Stomach smooth muscle (tissue), 2 donors: ENCODE results near the gene AGTRAP.

Experiments
- H3K27ac ChIP-seq: one replicate; pipeline ENCODE4 v1.7.0; 2013; ENCODE audit warnings: mild to moderate bottlenecking, low read length, inconsistent platforms
- H3K27me3 ChIP-seq, 2 donors: one replicate each; pipeline ENCODE4 v1.7.0; 2013; ENCODE audit warnings: low read length in 2 of 2; ENCODE audit not compliant: insufficient read depth in 2 of 2, control insufficient read depth in 1 of 2
- H3K36me3 ChIP-seq, 2 donors: one replicate each; pipeline ENCODE4 v1.7.0; 2013; ENCODE audit warnings: low read length in 2 of 2; ENCODE audit not compliant: control insufficient read depth in 2 of 2, insufficient read depth in 2 of 2
- H3K4me1 ChIP-seq: one replicate; pipeline ENCODE4 v1.7.0; 2013; ENCODE audit warnings: low read length; ENCODE audit not compliant: control insufficient read depth, insufficient read depth
- H3K4me3 ChIP-seq, 2 donors: one replicate each; pipeline ENCODE4 v1.7.0; 2013; ENCODE audit warnings: low read length in 2 of 2
- H3K9ac ChIP-seq, 2 donors: one replicate each; pipeline ENCODE4 v1.7.0; 2013; ENCODE audit warnings: low read length in 2 of 2, mild to moderate bottlenecking in 1 of 2
- H3K9me3 ChIP-seq, 2 donors: one replicate each; pipeline ENCODE4 v1.7.0; 2013; ENCODE audit warnings: low read length in 2 of 2; ENCODE audit not compliant: control insufficient read depth in 2 of 2
- donor health status: healthy.
- donor health status: Pancreatic carcinoma.

AGTRAP gene

DNA sequence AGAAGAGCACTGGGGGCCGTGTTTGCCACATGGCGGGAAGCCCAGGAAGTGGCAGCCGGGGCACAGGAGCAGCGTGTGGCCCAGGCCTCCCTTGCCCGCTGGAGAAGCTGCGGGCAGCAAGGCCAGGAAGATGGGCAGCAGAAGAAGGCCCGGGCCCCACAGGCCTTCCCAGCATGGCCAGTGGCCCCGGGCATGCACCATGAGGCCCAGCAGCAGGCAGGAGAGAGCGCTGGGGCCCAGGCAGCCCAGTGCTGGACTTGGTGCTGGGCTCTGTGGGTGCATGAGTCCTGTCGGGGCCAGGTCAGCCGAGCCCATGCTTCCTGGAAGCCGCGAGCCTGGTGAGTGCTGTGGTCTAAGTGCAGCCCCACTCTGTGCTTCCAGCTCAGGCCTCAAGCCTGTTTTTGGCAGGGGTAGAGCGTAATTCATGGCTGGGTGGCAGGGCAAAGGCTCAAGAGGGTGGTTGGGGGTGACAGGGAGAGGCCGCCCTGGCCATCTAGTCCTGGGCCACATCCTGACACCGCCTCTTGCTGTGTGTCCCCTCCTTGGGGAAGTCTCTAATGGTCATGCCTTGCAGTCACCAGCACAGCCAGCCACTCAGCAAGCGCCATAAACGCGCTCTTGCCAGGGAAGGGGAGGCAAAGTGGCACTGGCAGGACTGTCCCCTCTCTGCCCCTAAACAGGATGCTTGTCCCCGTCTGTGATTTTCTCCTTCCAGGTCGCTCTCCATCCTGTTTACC, 48.5 kb downstream of the AGTRAP start:
- Histone ChIP-seq H3K9me3 (no peaks in the 10 kb centered on the region), H3K9ac (no peak overlapping the region), H3K36me3 (no peaks in the 10 kb centered on the region), H3K27me3 (peaks cover 2 to 7% of the 10 kb centered on the region in 2 donors), H3K4me3 (peak overlapping the region in 1 of 2 donors; percentile 66), H3K4me1 (peaks cover 38% of the 10 kb centered on the region), H3K27ac (no peak overlapping the region)

DNA sequence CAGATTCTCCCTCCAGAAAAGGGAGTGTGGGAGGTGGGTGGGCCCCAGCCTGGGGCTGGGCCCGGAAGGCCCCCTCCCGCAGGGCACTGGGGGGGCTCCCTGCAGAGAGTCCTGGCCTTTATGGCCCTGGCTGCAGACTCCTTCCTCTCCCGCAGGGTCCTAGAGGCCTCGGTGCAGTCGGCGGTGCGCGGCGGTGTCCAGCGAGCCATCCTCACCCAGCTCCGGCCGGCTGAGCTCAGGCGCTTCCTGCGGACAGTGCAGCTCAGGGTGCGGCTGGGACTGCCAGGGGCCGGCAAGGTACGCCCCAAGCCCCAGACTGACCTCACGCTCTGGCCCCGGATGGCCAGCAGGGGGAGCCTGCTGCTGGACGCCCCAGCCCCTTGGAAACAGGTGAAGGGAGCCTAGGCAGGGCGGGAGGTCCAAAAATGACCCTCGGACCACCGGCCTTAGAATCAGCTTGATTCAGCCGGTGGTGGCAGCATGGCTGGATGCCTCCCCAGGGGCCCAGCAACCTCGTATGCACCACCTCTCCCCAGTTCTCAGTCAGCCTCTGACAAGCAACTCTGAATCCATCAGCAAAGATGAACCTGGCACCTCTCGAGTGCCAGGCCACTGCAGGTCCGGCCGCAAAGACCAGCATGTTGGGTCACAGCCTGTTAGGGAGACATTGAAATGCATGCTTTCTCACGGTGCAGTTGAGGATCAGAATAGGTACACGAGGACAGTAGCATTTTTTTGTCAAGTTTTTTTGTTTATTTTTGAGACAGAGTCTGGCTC, 49.2 kb downstream of the AGTRAP start:
- peak overlapping the region in 1 of 2 donors; percentile 66 for H3K4me3 ChIP-seq
- peaks cover 4% of the 10 kb centered on the region in 2 donors for H3K36me3 ChIP-seq
- no peak overlapping the region for H3K9ac ChIP-seq
- H3K27ac ChIP-seq, result no peak overlapping the region
- H3K27me3 ChIP-seq, result peaks cover 2 to 7% of the 10 kb centered on the region in 2 donors
- no peaks in the 10 kb centered on the region for H3K9me3 ChIP-seq
- H3K4me1 ChIP-seq, result peaks cover 45% of the 10 kb centered on the region

DNA sequence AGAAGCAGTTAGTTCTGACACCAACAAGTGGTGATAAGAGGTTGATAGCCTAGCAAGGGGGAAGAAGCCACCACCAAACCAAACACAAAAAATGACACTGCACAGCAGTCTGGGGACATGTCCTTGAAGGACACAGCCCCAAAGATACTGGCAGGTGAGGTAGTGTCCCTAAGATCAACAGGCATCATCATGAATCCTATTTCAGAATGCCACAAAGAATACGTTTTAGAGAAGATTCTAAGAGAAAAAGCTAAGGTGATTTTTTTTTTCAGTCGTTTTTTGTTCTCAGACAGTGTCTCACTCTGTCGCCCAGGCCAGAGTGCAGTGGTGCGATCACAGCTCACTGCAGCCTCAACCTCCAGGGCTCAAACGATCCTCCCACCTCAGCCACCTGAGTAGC, 50.2 kb downstream of the AGTRAP start:
- no peak overlapping the region for H3K4me3 ChIP-seq
- no peaks in the 10 kb centered on the region for H3K9me3 ChIP-seq
- H3K27ac ChIP-seq, result no peak overlapping the region
- H3K36me3 ChIP-seq, result peaks cover 6 to 7% of the 10 kb centered on the region in 2 donors
- peaks cover 2 to 7% of the 10 kb centered on the region in 2 donors for H3K27me3 ChIP-seq
- peaks cover 55% of the 10 kb centered on the region for H3K4me1 ChIP-seq
- H3K9ac ChIP-seq, result no peak overlapping the region

DNA sequence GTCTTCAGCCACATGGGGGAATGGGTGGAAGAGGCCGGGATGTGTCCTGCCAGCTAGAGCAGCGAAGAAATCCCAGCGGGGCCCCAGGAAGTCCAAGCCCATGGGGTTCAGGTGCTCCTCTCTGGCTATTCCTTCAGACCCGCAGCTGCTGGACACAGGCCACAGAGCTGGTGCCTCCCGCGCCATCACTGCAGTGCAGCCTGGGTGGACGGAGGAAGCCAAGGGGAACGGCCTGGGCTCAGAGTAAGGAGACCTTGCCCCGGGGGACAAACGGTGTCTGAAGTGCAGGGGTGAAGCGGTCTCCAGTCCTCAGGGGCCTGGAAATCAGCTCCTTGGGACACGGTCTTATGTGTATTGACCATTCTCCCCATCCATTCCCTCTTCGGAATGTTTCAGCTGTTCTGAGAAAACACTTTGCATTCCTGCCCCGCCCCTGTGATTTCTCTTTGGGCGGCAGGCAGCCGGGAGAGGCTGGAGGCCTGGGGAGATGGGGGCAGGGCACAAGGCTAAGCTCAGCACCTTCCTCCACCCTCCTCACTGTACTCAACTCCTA, 51.4 kb downstream of the AGTRAP start:
- Histone ChIP-seq H3K9ac (no peak overlapping the region), H3K4me1 (peaks cover 61% of the 10 kb centered on the region), H3K27me3 (peaks cover 2 to 7% of the 10 kb centered on the region in 2 donors), H3K27ac (peak overlapping the region; percentile 53), H3K36me3 (peaks cover 10 to 12% of the 10 kb centered on the region in 2 donors), H3K4me3 (peak overlapping the region in 1 of 2 donors; percentile 58), H3K9me3 (no peaks in the 10 kb centered on the region)

DNA sequence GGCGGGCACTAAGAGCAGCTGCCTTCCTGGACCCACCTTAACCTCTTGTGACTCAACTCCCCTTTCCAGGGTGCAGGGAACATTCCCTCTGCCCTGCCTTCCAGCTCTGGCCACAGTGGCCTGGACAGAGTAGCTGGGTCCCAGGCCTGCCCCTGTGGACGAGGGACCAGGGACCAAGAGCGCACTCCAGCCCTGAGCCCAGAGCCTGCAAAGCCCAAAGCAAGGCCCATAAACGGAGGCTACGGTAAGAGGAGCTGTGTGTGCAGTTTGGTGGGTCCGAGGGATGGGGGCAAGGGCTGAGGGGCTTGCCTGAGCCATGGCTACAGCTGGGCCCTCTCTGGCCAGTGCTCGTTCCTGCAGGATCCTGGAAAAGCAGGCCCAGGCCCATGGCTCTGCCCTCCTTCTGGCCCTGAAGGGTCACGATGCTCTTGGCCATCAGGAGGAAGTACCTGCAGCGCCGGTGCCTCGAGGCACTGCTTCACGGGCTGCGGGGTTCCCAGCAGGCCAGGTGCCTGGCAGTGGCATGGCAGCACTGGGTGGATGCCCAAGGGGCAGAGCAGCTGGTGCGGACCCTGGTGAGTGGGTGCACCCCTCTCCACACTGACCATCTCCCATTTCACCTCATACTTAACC, 52.0 kb downstream of the AGTRAP start:
- Histone ChIP-seq H3K9ac (no peak overlapping the region), H3K27ac (peak overlapping the region; percentile 53), H3K4me3 (no peak overlapping the region)

DNA sequence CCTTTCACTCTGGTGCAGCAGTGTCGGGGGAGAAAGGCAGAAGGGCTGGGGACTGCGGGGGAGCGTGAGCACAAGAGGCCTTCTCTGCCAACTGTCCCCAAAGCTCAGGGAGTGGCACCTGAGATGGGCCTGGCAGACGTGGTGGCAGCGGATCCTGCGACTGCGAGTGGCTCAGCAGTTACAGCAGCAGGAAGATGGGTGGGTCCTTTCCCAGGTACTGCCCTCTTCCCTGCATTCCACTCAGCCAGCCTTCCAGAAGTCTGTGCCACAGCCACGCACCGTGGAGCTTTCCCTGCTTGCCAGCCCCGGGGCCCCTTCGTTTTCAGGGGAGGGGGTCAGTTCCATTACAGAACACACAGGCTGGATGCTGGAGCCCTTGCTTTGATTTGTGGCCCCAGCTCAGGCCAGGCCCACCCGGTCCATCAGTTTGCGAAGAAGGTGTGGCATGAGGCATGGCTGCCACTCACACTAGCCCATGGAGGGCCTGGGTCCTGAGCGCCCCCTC, 52.7 kb downstream of the AGTRAP start:
- no peak overlapping the region for H3K4me3 ChIP-seq
- peaks cover 61% of the 10 kb centered on the region for H3K4me1 ChIP-seq
- H3K36me3 ChIP-seq, result peaks cover 16 to 17% of the 10 kb centered on the region in 2 donors
- no peaks in the 10 kb centered on the region for H3K9me3 ChIP-seq
- H3K27me3 ChIP-seq, result peaks cover 2 to 7% of the 10 kb centered on the region in 2 donors
- no peak overlapping the region for H3K9ac ChIP-seq
- peak overlapping the region; percentile 91 for H3K27ac ChIP-seq

More for the DNA sequence above, 52.0 kb downstream of the AGTRAP start:
- Histone ChIP-seq H3K9me3 (no peaks in the 10 kb centered on the region), H3K36me3 (peaks cover 16% of the 10 kb centered on the region in 2 donors), H3K4me1 (peaks cover 61% of the 10 kb centered on the region), H3K27me3 (peaks cover 2 to 7% of the 10 kb centered on the region in 2 donors)

DNA sequence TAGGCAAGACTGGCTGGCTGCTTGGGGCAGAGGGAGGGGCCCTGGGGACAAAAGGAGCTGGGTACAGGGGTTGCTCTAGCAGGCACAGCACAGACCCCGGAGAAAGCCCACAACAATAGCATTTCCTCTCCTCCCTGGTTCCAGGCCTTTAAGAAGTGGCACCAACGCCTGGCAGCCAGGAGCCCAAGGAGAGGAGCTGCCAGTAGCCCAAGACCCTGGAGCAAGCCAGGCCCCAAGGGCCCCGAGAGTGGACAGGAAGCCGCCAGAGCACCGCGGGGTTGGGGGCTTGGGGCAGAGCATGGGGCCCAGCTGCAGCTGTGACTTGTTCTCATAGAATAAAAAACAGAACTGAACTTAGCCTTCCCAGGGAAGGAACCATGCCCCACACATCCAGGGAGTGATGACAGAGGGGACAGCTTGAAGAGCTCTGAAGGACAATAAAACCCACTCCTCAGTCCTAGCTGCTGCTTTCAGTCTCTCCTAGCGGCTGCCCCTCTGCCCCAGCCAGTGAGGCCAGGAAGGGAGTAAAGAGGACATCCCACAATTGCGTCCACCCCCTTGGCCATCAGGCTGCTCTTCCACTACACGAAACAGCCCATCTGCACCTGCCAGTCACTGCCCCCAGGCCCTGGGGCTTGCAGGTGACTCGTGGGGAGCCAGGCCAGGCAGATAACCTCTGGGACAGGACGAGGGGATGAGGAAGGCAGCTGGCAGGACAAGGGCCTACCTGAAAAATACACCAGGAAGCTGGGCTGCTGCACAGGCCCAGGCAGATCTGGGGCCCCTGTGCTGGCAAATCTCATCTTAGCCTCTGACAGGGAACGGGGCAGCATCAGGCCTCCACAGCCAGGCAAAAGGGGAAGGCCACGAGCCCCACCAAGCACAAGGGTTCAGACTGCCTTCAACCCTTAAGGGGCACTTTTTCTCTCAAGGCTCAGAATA, 53.5 kb downstream of the AGTRAP start:
- H3K36me3 ChIP-seq, result peaks cover 24% of the 10 kb centered on the region in 2 donors
- no peaks in the 10 kb centered on the region for H3K9me3 ChIP-seq
- H3K27ac ChIP-seq, result peak overlapping the region; percentile 91
- peaks cover 2 to 7% of the 10 kb centered on the region in 2 donors for H3K27me3 ChIP-seq
- peaks cover 61% of the 10 kb centered on the region for H3K4me1 ChIP-seq
- no peak overlapping the region for H3K4me3 ChIP-seq
- no peak overlapping the region for H3K9ac ChIP-seq

DNA sequence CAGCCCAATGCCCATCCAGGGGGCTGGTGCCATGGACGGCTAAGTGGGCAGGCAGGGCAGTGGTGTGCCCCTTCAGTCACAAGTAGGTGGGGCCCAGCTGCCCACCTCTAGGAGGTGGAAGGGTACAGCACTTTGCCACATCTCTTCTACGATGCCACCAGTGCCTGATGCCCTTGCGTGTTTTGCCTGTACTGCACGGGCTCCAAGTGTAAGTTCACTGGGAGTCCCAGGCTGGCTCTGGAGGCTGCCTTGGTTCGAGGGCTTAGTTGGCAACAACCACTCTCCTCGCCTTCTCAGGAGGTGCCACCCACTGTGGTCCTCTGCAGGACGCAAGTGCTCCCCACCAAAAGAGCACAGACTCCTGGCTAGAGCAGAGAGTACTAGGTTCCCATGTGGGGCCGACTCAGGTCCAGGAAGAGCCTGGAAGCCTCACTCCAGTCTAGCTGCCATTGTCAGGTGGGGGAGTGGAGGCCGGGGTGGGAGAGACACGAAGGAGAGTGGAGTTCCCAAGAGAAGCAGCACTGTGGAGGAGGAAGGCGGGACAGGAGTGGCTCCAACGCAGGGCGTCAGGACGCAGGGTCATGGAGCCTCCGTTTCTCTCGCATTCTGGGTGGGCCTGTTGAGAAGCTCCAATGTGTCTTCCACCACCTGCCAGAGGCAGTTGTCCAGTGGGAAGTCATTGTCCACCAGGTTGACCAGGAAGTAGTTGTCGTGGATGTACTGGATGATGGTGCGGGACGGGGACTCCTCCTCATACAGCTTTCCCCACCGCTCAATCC, 54.4 kb downstream of the AGTRAP start:
- peaks cover 53% of the 10 kb centered on the region for H3K4me1 ChIP-seq
- H3K36me3 ChIP-seq, result peaks cover 33% of the 10 kb centered on the region in 2 donors

More for the DNA sequence above, 54.4 kb downstream of the AGTRAP start:
- H3K27me3 ChIP-seq, result peaks cover 1 to 2% of the 10 kb centered on the region in 2 donors
- no peaks in the 10 kb centered on the region for H3K9me3 ChIP-seq
- peak overlapping the region; percentile 91 for H3K27ac ChIP-seq
- peak overlapping the region; percentile 26 to 58 for H3K4me3 ChIP-seq
- H3K9ac ChIP-seq, result peak overlapping the region; percentile 13 to 44
